ENCODE measurements around the gene BEST1. TPM values are rescaled to one million over a fixed set of nuclear protein-coding genes. Genes with fewer than 3 reads are reported as not detected.
A peak's percentile ranks its signal among the peaks of the same experiment; 100 is the strongest.

BEST1 gene
- total RNA-seq (0.27 and 0.39 TPM in 2 replicates), polyA plus RNA-seq (0.17 and 0.34 TPM in 2 replicates)

- no peaks in the 10 kb centered on the region for H3K9me3 ChIP-seq (ENCODE audit: low read depth)
- H3K36me3 ChIP-seq, result no peaks in the 10 kb centered on the region
- no peaks in the 10 kb centered on the region for H3K4me1 ChIP-seq (ENCODE audit: low read depth)
- DNase-seq (ENCODE audit: low read depth in 1 of 2, low spot score in 1 of 2), result no peak
- H3K4me3 ChIP-seq, result no peak within 1 kb of the TSS
- no peak within 1 kb of the TSS for H3K27ac ChIP-seq
- H3K27me3 ChIP-seq, result peaks cover 7% of the 10 kb centered on the region
- TF ChIP-seq CTCF (IDR thresholded peaks at IDR 0.05; ENCODE audit: low read depth, low read length), result no peak
These were observed at the start of gene BEST1 for GRCh38 chr11:61950035-61950547. TSS of gene BEST1 (plus strand) at chr11:61950351. CDS start at chr11:61951807, 1,456 bp downstream.

GRCh38 chr11:61901397-61901796 is 48.8 kb upstream of the BEST1 start:
- Histone ChIP-seq H3K9me3 (ENCODE audit: low read depth) (no peaks in the 10 kb centered on the region), H3K36me3 (no peaks in the 10 kb centered on the region), H3K27me3 (no peaks in the 10 kb centered on the region), H3K4me1 (ENCODE audit: low read depth) (no peaks in the 10 kb centered on the region), H3K4me3 (no peak overlapping the region), H3K27ac (no peak overlapping the region)
- no peak for DNase-seq (ENCODE audit: low read depth in 1 of 2, low spot score in 1 of 2)
- TF ChIP-seq CTCF (IDR thresholded peaks at IDR 0.05; ENCODE audit: low read depth, low read length), result no peak

- no peaks in the 10 kb centered on the region for H3K9me3 ChIP-seq (ENCODE audit: low read depth)
- no peaks in the 10 kb centered on the region for H3K4me1 ChIP-seq (ENCODE audit: low read depth)
- no peak overlapping the region for H3K27ac ChIP-seq
- DNase-seq (ENCODE audit: low read depth in 1 of 2, low spot score in 1 of 2), result no peak
- TF ChIP-seq CTCF (IDR thresholded peaks at IDR 0.05; ENCODE audit: low read depth, low read length), result no peak
- no peaks in the 10 kb centered on the region for H3K36me3 ChIP-seq
- no peaks in the 10 kb centered on the region for H3K27me3 ChIP-seq
- no peak overlapping the region for H3K4me3 ChIP-seq
These were observed 47.8 kb upstream of the BEST1 start for GRCh38 chr11:61902313-61902712.

GRCh38 chr11:61903845-61904244 is 46.3 kb upstream of the BEST1 start:
- Histone ChIP-seq H3K36me3 (no peaks in the 10 kb centered on the region), H3K27me3 (no peaks in the 10 kb centered on the region), H3K4me1 (ENCODE audit: low read depth) (peaks cover 6% of the 10 kb centered on the region), H3K9me3 (ENCODE audit: low read depth) (no peaks in the 10 kb centered on the region), H3K4me3 (no peak overlapping the region), H3K27ac (no peak overlapping the region)
- TF ChIP-seq CTCF (IDR thresholded peaks at IDR 0.05; ENCODE audit: low read depth, low read length), result no peak
- no peak for DNase-seq (ENCODE audit: low read depth in 1 of 2, low spot score in 1 of 2)

- peak in 1 of 2 donors; percentile 64 for DNase-seq (ENCODE audit: low read depth in 1 of 2, low spot score in 1 of 2)
- no peaks in the 10 kb centered on the region for H3K9me3 ChIP-seq (ENCODE audit: low read depth)
- TF ChIP-seq CTCF (IDR thresholded peaks at IDR 0.05; ENCODE audit: low read depth, low read length), result no peak
- H3K27me3 ChIP-seq, result no peaks in the 10 kb centered on the region
- peaks cover 13% of the 10 kb centered on the region for H3K4me1 ChIP-seq (ENCODE audit: low read depth)
- no peaks in the 10 kb centered on the region for H3K36me3 ChIP-seq
- no peak overlapping the region for H3K4me3 ChIP-seq
- H3K27ac ChIP-seq, result no peak overlapping the region
These were observed 45.6 kb upstream of the BEST1 start for GRCh38 chr11:61904539-61905048.

All from cardiac muscle cell (in vitro differentiated cells and primary cell).